ENCODE measurements around the gene DALRD3. TPM values are rescaled to one million over a fixed set of nuclear protein-coding genes. Genes with fewer than 3 reads are reported as not detected.

The DALRD3 gene
- total and polyA plus RNA-seq, 2 of the 8 experiments (the other 6 are each of a cell fraction or from before 2014, with no cell fraction given), result 30.4 to 86.5 TPM

DNA sequence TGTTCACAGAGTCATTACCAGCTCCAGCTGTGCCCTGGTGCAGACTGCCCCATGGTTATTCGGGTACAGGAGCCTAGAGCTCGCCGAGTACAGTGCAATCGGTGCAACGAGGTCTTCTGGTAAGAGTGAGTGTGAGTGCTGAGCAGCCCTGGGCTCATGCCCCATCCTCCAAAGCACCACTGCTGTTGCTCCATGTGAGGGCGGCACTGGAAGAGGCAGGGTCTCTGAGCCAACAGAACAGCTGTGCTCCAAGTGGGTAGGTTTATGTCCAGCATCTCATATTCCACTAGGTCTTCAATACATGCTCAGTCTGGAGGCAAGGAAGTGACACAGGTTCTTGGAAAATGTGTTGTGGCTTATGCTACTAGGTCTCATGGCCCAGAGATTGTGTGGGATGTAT is 47.8 kb downstream of the DALRD3 start:
- Histone ChIP-seq H3K18ac (ENCODE audit: extremely low read depth, low read length) (no peak overlapping the region), H3K27me3 (replicated peaks in 1 of 4; ENCODE audit: control insufficient read depth in 3 of 4, extremely low read depth in 1 of 4, insufficient read depth in 3 of 4, low read length in 3 of 4) (no peaks in the 10 kb centered on the region), H3K4me1 (replicated peaks in 1 of 4; ENCODE audit: control insufficient read depth in 3 of 4, insufficient read depth in 4 of 4, low read length in 3 of 4) (no peaks in the 10 kb centered on the region), H2AK5ac (ENCODE audit: low read depth, low read length) (no peak overlapping the region), H2BK5ac (ENCODE audit: low read depth, low read length) (no peak overlapping the region), H2BK15ac (ENCODE audit: low read length) (no peak overlapping the region), H3K9me3 (ENCODE audit: insufficient read depth in 2 of 2, low read depth in 1 of 2, low read length in 1 of 2) (no peaks in the 10 kb centered on the region), H2BK12ac (ENCODE audit: low read depth, low read length) (no peak overlapping the region), H3K79me2 (ENCODE audit: control insufficient read depth in 1 of 2, insufficient read depth in 2 of 2, low read length in 2 of 2) (no peaks in the 10 kb centered on the region), H3K56ac (replicated peaks; ENCODE audit: insufficient read length, low read depth, low read length) (no peak overlapping the region), H2BK20ac (ENCODE audit: low read length) (no peak overlapping the region), H3K9ac (replicated peaks in 1 of 4; ENCODE audit: extremely low read depth in 1 of 4, low read depth in 3 of 4, low read length in 3 of 4) (no peak overlapping the region), H3K4ac (replicated peaks; ENCODE audit: insufficient read length, low read depth, low read length) (no peak overlapping the region), H4K5ac (ENCODE audit: insufficient read length, low read depth, low read length) (no peak overlapping the region), H3K79me1 (ENCODE audit: low read depth, low read length) (no peaks in the 10 kb centered on the region), H3K27ac (ENCODE audit: low read depth, low read length) (no peak overlapping the region), H4K91ac (replicated peaks; ENCODE audit: insufficient read length, low read length) (no peak overlapping the region), H3K14ac (ENCODE audit: insufficient read length) (no peak overlapping the region), H4K8ac (ENCODE audit: extremely low read depth, insufficient read depth, low read length) (no peak overlapping the region; the same call in 1 of the 2 replicates), H2BK120ac (replicated peaks; ENCODE audit: low read depth, low read length) (no peak overlapping the region), H3K23me2 (ENCODE audit: low read depth, low read length) (no peaks in the 10 kb centered on the region), H3K4me2 (ENCODE audit: insufficient read depth in 1 of 2, low read depth in 2 of 2, low read length in 2 of 2) (no peak overlapping the region), H4K20me1 (replicated peaks in 1 of 2; ENCODE audit: control insufficient read depth in 1 of 2, insufficient read depth in 2 of 2, low read length in 2 of 2) (no peaks in the 10 kb centered on the region), H3K36me3 (ENCODE audit: control insufficient read depth in 2 of 4, insufficient read depth in 4 of 4, low read length in 3 of 4) (peaks cover 22 to 78% (median 57%) of the 10 kb centered on the region in 4 experiments), H3K23ac (ENCODE audit: insufficient read length) (no peak overlapping the region), H2AFZ (ENCODE audit: low read length) (no peak overlapping the region), H3K4me3 (ENCODE audit: extremely low read depth in 1 of 4, insufficient read depth in 2 of 4, low read depth in 3 of 4, low read length in 4 of 4) (no peak overlapping the region)
- no peak for FAIRE-seq
- DNase-seq (ENCODE audit: low read depth in 1 of 2, low spot score in 2 of 2), result no peak
- WGBS, 2 experiments (ENCODE audit: extremely low coverage in 1 of 2, insufficient coverage in 1 of 2, insufficient read length in 1 of 2, insufficient replicate concordance in 2 of 2, low coverage in 1 of 2, low lambda C conversion rate in 2 of 2, missing lambda C conversion rate in 1 of 2), result 94% methylated on average over 6 of the region's 6 CpGs; no CpG with 5 or more reads in 1 of the 2 experiments
- TF ChIP-seq KDM5A (IDR thresholded peaks at IDR 0.05; ENCODE audit: low read length) (no peak), ASH2L (IDR thresholded peaks at IDR 0.05; ENCODE audit: low read length) (no peak), SIRT6 (IDR thresholded peaks at IDR 0.05; ENCODE audit: low read length) (no peak), MAFK (IDR thresholded peaks at IDR 0.05; ENCODE audit: low read depth, low read length) (no peak), TAF1 (IDR thresholded peaks at IDR 0.05; ENCODE audit: low read depth, low read length) (no peak), SP4 (IDR thresholded peaks at IDR 0.05; ENCODE audit: low read length) (no peak), TEAD4 (IDR thresholded peaks at IDR 0.05; ENCODE audit: low read depth, low read length) (no peak), HDAC6 (IDR thresholded peaks at IDR 0.05; ENCODE audit: low read depth, low read length) (no peak), RXRA (IDR thresholded peaks at IDR 0.05; ENCODE audit: insufficient read depth, low read depth, low read length) (no peak)
- ChIA-PET POLR2A (ENCODE audit: partially characterized antibody) (interaction anchor here (1.1 to 2.2 kb wide), 4 partner anchors 8 to 41 kb away, joined by 3 to 7 read pairs (median 3); no protein-coding TSS in a partner anchor), CTCF (ENCODE audit: partially characterized antibody) (interaction anchor here (0.6 to 2.7 kb wide), 6 partner anchors 10 to 44 kb away, joined by 3 to 12 read pairs (median 3); no protein-coding TSS in a partner anchor)
